ENCODE measurements around the gene PAK4.
"Not testable (repeated sequence)": the region's sequence is repeated elsewhere in the genome, so short reads cannot be mapped to it uniquely, and the experiment has no call there.

Gene PAK4

GRCh38 chr19:39207293-39207836 is 81.8 kb downstream of the PAK4 start:
- no peaks in the 10 kb centered on the region for H3K4me1 ChIP-seq (ENCODE audit: control insufficient read depth in 1 of 2, insufficient read depth in 2 of 2, low read length in 2 of 2)
- H3K4me3 ChIP-seq (ENCODE audit: low read depth in 1 of 2, low read length in 2 of 2), result no peak overlapping the region
- H3K9me3 ChIP-seq (ENCODE audit: control insufficient read depth in 1 of 2, low read length in 2 of 2), result no peaks in the 10 kb centered on the region
- no peak overlapping the region for H3K27ac ChIP-seq (ENCODE audit: low read length)
- H3K27me3 ChIP-seq (ENCODE audit: low read depth, low read length), result peaks cover 7% of the 10 kb centered on the region
- H3K36me3 ChIP-seq (ENCODE audit: control insufficient read depth in 1 of 2, insufficient read depth in 2 of 2, low read length in 2 of 2), result no peaks in the 10 kb centered on the region

- no peaks in the 10 kb centered on the region for H3K9me3 ChIP-seq (ENCODE audit: control insufficient read depth in 1 of 2, low read length in 2 of 2)
Observed at GRCh38 chr19:39208175-39208795, 82.7 kb downstream of the PAK4 start.

GRCh38 chr19:39209196-39209595 is 83.6 kb downstream of the PAK4 start:
- H3K27ac ChIP-seq (ENCODE audit: low read length), result no peak overlapping the region

More at GRCh38 chr19:39208175-39208795, 82.7 kb downstream of the PAK4 start:
- no peak overlapping the region for H3K4me3 ChIP-seq (ENCODE audit: low read depth in 1 of 2, low read length in 2 of 2)
- no peaks in the 10 kb centered on the region for H3K4me1 ChIP-seq (ENCODE audit: control insufficient read depth in 1 of 2, insufficient read depth in 2 of 2, low read length in 2 of 2)
- no peaks in the 10 kb centered on the region for H3K36me3 ChIP-seq (ENCODE audit: control insufficient read depth in 1 of 2, insufficient read depth in 2 of 2, low read length in 2 of 2)
- H3K27me3 ChIP-seq (ENCODE audit: low read depth, low read length), result no peaks in the 10 kb centered on the region
- H3K27ac ChIP-seq (ENCODE audit: low read length), result no peak overlapping the region

GRCh38 chr19:39211731-39212374 is 86.3 kb downstream of the PAK4 start:
- Histone ChIP-seq H3K4me1 (ENCODE audit: control insufficient read depth in 1 of 2, insufficient read depth in 2 of 2, low read length in 2 of 2) (no peaks in the 10 kb centered on the region), H3K9me3 (ENCODE audit: control insufficient read depth in 1 of 2, low read length in 2 of 2) (peaks cover 4 to 5% of the 10 kb centered on the region in 2 donors), H3K27me3 (ENCODE audit: low read depth, low read length) (no peaks in the 10 kb centered on the region), H3K36me3 (ENCODE audit: control insufficient read depth in 1 of 2, insufficient read depth in 2 of 2, low read length in 2 of 2) (no peaks in the 10 kb centered on the region), H3K4me3 (ENCODE audit: low read depth in 1 of 2, low read length in 2 of 2) (no peak overlapping the region), H3K27ac (ENCODE audit: low read length) (no peak overlapping the region)

More at GRCh38 chr19:39209196-39209595, 83.6 kb downstream of the PAK4 start:
- no peak overlapping the region for H3K4me3 ChIP-seq (ENCODE audit: low read depth in 1 of 2, low read length in 2 of 2)
- no peaks in the 10 kb centered on the region for H3K27me3 ChIP-seq (ENCODE audit: low read depth, low read length)
- H3K9me3 ChIP-seq (ENCODE audit: control insufficient read depth in 1 of 2, low read length in 2 of 2), result no peaks in the 10 kb centered on the region
- H3K4me1 ChIP-seq (ENCODE audit: control insufficient read depth in 1 of 2, insufficient read depth in 2 of 2, low read length in 2 of 2), result no peaks in the 10 kb centered on the region
- H3K36me3 ChIP-seq (ENCODE audit: control insufficient read depth in 1 of 2, insufficient read depth in 2 of 2, low read length in 2 of 2), result no peaks in the 10 kb centered on the region

- Histone ChIP-seq H3K9me3 (ENCODE audit: control insufficient read depth in 1 of 2, low read length in 2 of 2) (peaks cover 4 to 5% of the 10 kb centered on the region in 2 donors), H3K27ac (ENCODE audit: low read length) (no peak overlapping the region), H3K4me3 (ENCODE audit: low read depth in 1 of 2, low read length in 2 of 2) (no peak overlapping the region), H3K36me3 (ENCODE audit: control insufficient read depth in 1 of 2, insufficient read depth in 2 of 2, low read length in 2 of 2) (no peaks in the 10 kb centered on the region), H3K27me3 (ENCODE audit: low read depth, low read length) (no peaks in the 10 kb centered on the region), H3K4me1 (ENCODE audit: control insufficient read depth in 1 of 2, insufficient read depth in 2 of 2, low read length in 2 of 2) (no peaks in the 10 kb centered on the region)
Observed at GRCh38 chr19:39212375-39212742, 86.8 kb downstream of the PAK4 start.

GRCh38 chr19:39215323-39215722 is 89.7 kb downstream of the PAK4 start:
- not testable (repeated sequence) for H3K27ac ChIP-seq (ENCODE audit: low read length); H3K4me1 ChIP-seq (ENCODE audit: control insufficient read depth in 1 of 2, insufficient read depth in 2 of 2, low read length in 2 of 2); H3K36me3 ChIP-seq (ENCODE audit: control insufficient read depth in 1 of 2, insufficient read depth in 2 of 2, low read length in 2 of 2); H3K9me3 ChIP-seq (ENCODE audit: control insufficient read depth in 1 of 2, low read length in 2 of 2); H3K27me3 ChIP-seq (ENCODE audit: low read depth, low read length); H3K4me3 ChIP-seq (ENCODE audit: low read depth in 1 of 2, low read length in 2 of 2)

- Histone ChIP-seq H3K27ac (ENCODE audit: low read length) (no peak overlapping the region), H3K36me3 (ENCODE audit: control insufficient read depth in 1 of 2, insufficient read depth in 2 of 2, low read length in 2 of 2) (no peaks in the 10 kb centered on the region), H3K4me1 (ENCODE audit: control insufficient read depth in 1 of 2, insufficient read depth in 2 of 2, low read length in 2 of 2) (no peaks in the 10 kb centered on the region), H3K27me3 (ENCODE audit: low read depth, low read length) (no peaks in the 10 kb centered on the region), H3K4me3 (ENCODE audit: low read depth in 1 of 2, low read length in 2 of 2) (no peak overlapping the region), H3K9me3 (ENCODE audit: control insufficient read depth in 1 of 2, low read length in 2 of 2) (peaks cover 4 to 5% of the 10 kb centered on the region in 2 donors)
Observed at GRCh38 chr19:39217094-39217493, 91.5 kb downstream of the PAK4 start.

- no peaks in the 10 kb centered on the region for H3K27me3 ChIP-seq (ENCODE audit: low read depth, low read length)
- no peak overlapping the region for H3K4me3 ChIP-seq (ENCODE audit: low read depth in 1 of 2, low read length in 2 of 2)
- no peaks in the 10 kb centered on the region for H3K4me1 ChIP-seq (ENCODE audit: control insufficient read depth in 1 of 2, insufficient read depth in 2 of 2, low read length in 2 of 2)
- H3K27ac ChIP-seq (ENCODE audit: low read length), result no peak overlapping the region
- H3K36me3 ChIP-seq (ENCODE audit: control insufficient read depth in 1 of 2, insufficient read depth in 2 of 2, low read length in 2 of 2), result no peaks in the 10 kb centered on the region
- peaks cover 4 to 5% of the 10 kb centered on the region in 2 donors for H3K9me3 ChIP-seq (ENCODE audit: control insufficient read depth in 1 of 2, low read length in 2 of 2)
Observed at GRCh38 chr19:39218230-39219007, 92.8 kb downstream of the PAK4 start.

GRCh38 chr19:39219108-39219507 is 93.5 kb downstream of the PAK4 start:
- not testable (repeated sequence) for H3K9me3 ChIP-seq (ENCODE audit: control insufficient read depth in 1 of 2, low read length in 2 of 2); H3K27me3 ChIP-seq (ENCODE audit: low read depth, low read length); H3K27ac ChIP-seq (ENCODE audit: low read length); H3K4me1 ChIP-seq (ENCODE audit: control insufficient read depth in 1 of 2, insufficient read depth in 2 of 2, low read length in 2 of 2); H3K4me3 ChIP-seq (ENCODE audit: low read depth in 1 of 2, low read length in 2 of 2); H3K36me3 ChIP-seq (ENCODE audit: control insufficient read depth in 1 of 2, insufficient read depth in 2 of 2, low read length in 2 of 2)

- Histone ChIP-seq H3K27me3 (ENCODE audit: low read depth, low read length) (no peaks in the 10 kb centered on the region), H3K27ac (ENCODE audit: low read length) (no peak overlapping the region), H3K36me3 (ENCODE audit: control insufficient read depth in 1 of 2, insufficient read depth in 2 of 2, low read length in 2 of 2) (no peaks in the 10 kb centered on the region), H3K4me1 (ENCODE audit: control insufficient read depth in 1 of 2, insufficient read depth in 2 of 2, low read length in 2 of 2) (no peaks in the 10 kb centered on the region), H3K9me3 (ENCODE audit: control insufficient read depth in 1 of 2, low read length in 2 of 2) (no peaks in the 10 kb centered on the region), H3K4me3 (ENCODE audit: low read depth in 1 of 2, low read length in 2 of 2) (no peak overlapping the region)
Observed at GRCh38 chr19:39223703-39224279, 98.2 kb downstream of the PAK4 start.

- no peaks in the 10 kb centered on the region for H3K27me3 ChIP-seq (ENCODE audit: low read depth, low read length)
- no peak overlapping the region for H3K4me3 ChIP-seq (ENCODE audit: low read depth in 1 of 2, low read length in 2 of 2)
- H3K36me3 ChIP-seq (ENCODE audit: control insufficient read depth in 1 of 2, insufficient read depth in 2 of 2, low read length in 2 of 2), result no peaks in the 10 kb centered on the region
- no peaks in the 10 kb centered on the region for H3K9me3 ChIP-seq (ENCODE audit: control insufficient read depth in 1 of 2, low read length in 2 of 2)
- no peak overlapping the region for H3K27ac ChIP-seq (ENCODE audit: low read length)
- no peaks in the 10 kb centered on the region for H3K4me1 ChIP-seq (ENCODE audit: control insufficient read depth in 1 of 2, insufficient read depth in 2 of 2, low read length in 2 of 2)
Observed at GRCh38 chr19:39224910-39225309, 99.3 kb downstream of the PAK4 start.
